ENCODE results near the gene HDAC10.

GRCh38 chr22:50298937-50299784, 48.1 kb upstream of the HDAC10 start:
- TF ChIP-seq CTCF (IDR thresholded peaks at IDR 0.05; ENCODE audit: low read depth, low read length) = no peak
- no peak for TF ChIP-seq EZH2phosphoT487 (IDR thresholded peaks at IDR 0.05; ENCODE audit: low read depth)

All from OCI-LY3 (cell line).